GM12801 (cell line): ENCODE results near the gene CFAP77.

Source experiments
- TF ChIP-seq, protein P1 (sequence below): IDR thresholded peaks from one replicate; pipeline ENCODE4 v1.5.1; 2011; ENCODE audit warnings: control low read depth; ENCODE audit not compliant: insufficient read length; ENCODE audit errors: extremely low read depth

CFAP77 gene

GRCh38 chr9:132409828-132410528, at the start of gene CFAP77:
CFAP77 (plus strand) TSS chr9:132410211; CDS start chr9:132410272, 61 bp downstream.
- TF ChIP-seq, protein P1, sequence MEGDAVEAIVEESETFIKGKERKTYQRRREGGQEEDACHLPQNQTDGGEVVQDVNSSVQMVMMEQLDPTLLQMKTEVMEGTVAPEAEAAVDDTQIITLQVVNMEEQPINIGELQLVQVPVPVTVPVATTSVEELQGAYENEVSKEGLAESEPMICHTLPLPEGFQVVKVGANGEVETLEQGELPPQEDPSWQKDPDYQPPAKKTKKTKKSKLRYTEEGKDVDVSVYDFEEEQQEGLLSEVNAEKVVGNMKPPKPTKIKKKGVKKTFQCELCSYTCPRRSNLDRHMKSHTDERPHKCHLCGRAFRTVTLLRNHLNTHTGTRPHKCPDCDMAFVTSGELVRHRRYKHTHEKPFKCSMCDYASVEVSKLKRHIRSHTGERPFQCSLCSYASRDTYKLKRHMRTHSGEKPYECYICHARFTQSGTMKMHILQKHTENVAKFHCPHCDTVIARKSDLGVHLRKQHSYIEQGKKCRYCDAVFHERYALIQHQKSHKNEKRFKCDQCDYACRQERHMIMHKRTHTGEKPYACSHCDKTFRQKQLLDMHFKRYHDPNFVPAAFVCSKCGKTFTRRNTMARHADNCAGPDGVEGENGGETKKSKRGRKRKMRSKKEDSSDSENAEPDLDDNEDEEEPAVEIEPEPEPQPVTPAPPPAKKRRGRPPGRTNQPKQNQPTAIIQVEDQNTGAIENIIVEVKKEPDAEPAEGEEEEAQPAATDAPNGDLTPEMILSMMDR: no peak

DNA sequence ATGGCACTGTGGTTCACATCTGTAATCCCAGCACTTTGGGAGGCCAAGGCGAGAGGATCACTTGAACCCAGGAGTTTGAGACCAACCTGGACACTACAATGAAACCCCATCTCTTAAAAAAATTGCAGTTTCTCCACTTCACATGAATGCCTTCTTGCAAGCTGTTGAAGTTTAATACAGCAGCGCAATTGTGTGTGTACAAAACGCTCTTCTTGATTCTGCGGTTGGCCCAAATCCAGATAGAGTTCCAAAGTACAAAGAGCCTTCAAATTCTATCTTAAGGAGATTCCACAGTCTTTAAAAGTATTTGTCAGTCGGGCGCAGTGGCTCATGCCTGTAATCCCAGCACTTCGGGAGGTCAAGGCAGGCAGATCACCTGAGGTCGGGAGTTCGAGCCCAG, 45.9 kb upstream of the CFAP77 start:
- TF ChIP-seq, protein P1: no peak

DNA sequence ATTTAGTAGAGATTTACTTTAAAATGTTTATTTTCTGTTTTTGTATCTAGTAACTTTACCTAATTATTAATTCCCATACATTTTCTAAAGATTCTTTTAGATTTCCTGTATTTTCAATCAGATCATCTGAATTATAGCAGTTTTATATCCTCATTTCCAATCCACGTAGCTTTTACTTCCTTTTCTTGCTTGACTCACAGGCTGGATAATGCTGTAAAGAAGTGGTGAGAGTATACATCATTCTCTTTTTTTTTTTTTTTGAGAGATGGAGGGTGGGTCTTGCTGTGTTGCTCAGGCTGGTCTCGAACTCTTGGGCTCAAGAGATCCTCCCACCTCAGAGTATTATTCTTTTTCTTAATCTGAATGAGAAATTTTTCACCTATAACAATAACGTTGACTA, 44.0 kb upstream of the CFAP77 start:
- TF ChIP-seq, protein P1: no peak

GRCh38 chr9:132366481-132366880, 43.5 kb upstream of the CFAP77 start:
- TF ChIP-seq, protein P1: no peak

GRCh38 chr9:132367613-132368313, 42.2 kb upstream of the CFAP77 start:
- TF ChIP-seq, protein P1: no peak

- TF ChIP-seq, protein P1: no peak
These were observed 40.6 kb upstream of the CFAP77 start for GRCh38 chr9:132369421-132369820.

GRCh38 chr9:132370592-132370991, 39.4 kb upstream of the CFAP77 start:
- TF ChIP-seq, protein P1: no peak
